BJ (cell line): Measurements from ENCODE around the gene RNF43. TPM values are rescaled to one million over a fixed set of nuclear protein-coding genes. Genes with fewer than 3 reads are reported as not detected.

ENCODE experiments used
- CTCF ChIA-PET: fragments of 350-600 bp; formaldehyde crosslinking; extraction: SDS; loops from one replicate; lab custom pipeline; 2021; ENCODE audit warnings: antibody characterized with exemption, inconsistent platforms; lab: Yijun Ruan, JAX
- POLR2A ChIA-PET: fragments of 300-600 bp; sonication (Branson Sonifier 250); formaldehyde crosslinking; extraction: SDS; loops from one replicate; lab custom pipeline; 2021; ENCODE audit warnings: antibody characterized with exemption; lab: Charles Lee
- DNase-seq: peaks from one replicate; pipeline ENCODE4 v3.0.0-alpha.2; 2011; ENCODE audit warnings: low read depth
- H3K27me3 ChIP-seq: 2 replicates; pipeline ENCODE4 v1.6.0; 2011; ENCODE audit warnings: low read length; ENCODE audit not compliant: control insufficient read depth, insufficient read depth
- H3K36me3 ChIP-seq: 2 replicates; pipeline ENCODE4 v1.5.1; 2011; ENCODE audit warnings: low read length; ENCODE audit not compliant: control insufficient read depth, insufficient read depth
- H3K4me3 ChIP-seq: 2 replicates; pipeline ENCODE4 v1.5.1; 2011; ENCODE audit warnings: low read depth, mild to moderate bottlenecking, control low read depth, low read length
- CTCF ChIP-seq: IDR thresholded peaks from 2 replicates; pipeline ENCODE4 v1.5.1; 2011; ENCODE audit warnings: low read depth, mild to moderate bottlenecking, control low read depth, inconsistent platforms, low read length, moderate library complexity; ENCODE audit not compliant: insufficient read depth
- polyA plus RNA-seq: library from polyadenylated mRNA; depleted of rRNA; stranded (reverse); fragments of >200 nt; gene quantifications from 2 replicates; pipeline ENCODE4 v1.2.3, GENCODE V29; 2011

Gene RNF43
- polyA plus RNA-seq, 1 experiment: not detected

- Histone ChIP-seq H3K27me3 (peaks cover 5% of the 10 kb centered on the region), H3K36me3 (no peaks in the 10 kb centered on the region), H3K4me3 (no peak overlapping the region)
- no peak for TF ChIP-seq CTCF
- ChIA-PET CTCF (interaction anchor here (1.3 kb wide), 1 partner anchor 33 kb away, joined by 4 read pairs; the partner anchor contains the start of gene RNF43), POLR2A (no interaction called here)
- DNase-seq: no peak
Observed at GRCh38 chr17:58384897-58385296, 32.4 kb downstream of the RNF43 start.

DNA sequence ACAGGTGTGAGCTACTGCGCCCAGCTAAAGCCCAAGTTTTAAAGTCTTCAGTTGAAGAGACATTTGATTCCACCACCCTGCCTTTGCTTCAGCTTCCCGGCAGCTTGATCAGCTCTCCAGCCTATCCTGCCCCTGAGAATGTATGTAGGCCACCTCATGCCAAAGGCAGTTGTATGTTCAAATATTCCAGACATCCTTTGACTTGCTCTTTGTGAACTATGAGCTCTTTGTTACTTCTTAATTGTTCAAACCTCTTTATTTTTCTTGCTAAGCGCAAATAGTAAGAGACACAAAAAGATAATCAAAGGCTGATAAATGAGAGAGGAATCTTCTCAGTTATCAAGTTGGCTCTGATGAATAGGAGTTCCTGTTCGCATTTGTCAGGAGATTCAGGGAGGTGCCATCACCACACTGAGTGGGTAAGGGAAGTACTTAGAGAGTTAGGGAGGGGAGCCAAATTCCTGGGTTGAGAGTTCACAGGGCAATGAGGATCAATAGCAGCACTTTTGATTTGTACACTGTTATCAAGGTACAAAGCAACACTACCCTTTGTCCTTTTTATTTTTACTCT is 33.4 kb downstream of the RNF43 start:
- DNase-seq: no peak
- H3K4me3 ChIP-seq: no peak overlapping the region
- H3K36me3 ChIP-seq: no peaks in the 10 kb centered on the region
- ChIA-PET POLR2A (no interaction called here), CTCF (interaction anchor here (1.3 kb wide), 1 partner anchor 34 kb away, joined by 4 read pairs; the partner anchor contains the start of gene RNF43)
- TF ChIP-seq CTCF: no peak
- peaks cover 5% of the 10 kb centered on the region for H3K27me3 ChIP-seq

DNA sequence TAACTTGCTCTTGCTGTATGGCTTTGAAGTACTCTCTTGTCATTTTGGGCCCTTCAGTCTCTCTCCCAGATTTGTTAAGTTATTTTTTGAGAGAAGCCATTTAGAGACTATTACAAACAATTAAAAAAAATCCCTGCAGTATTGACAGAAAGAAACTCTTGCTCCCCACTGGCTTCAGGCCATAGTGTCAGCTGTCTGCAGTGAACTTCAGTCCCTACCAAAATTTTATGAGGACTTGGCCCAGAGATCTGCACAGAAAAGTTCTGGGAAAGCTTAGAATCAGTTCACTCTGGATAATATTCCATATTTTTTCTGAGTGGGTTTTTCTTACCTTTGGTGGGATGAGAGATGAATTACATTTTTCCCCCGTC is 34.5 kb downstream of the RNF43 start:
- TF ChIP-seq CTCF: no peak
- POLR2A ChIA-PET: no interaction called here
- H3K36me3 ChIP-seq: no peaks in the 10 kb centered on the region
- no peak overlapping the region for H3K4me3 ChIP-seq
- H3K27me3 ChIP-seq: peaks cover 2% of the 10 kb centered on the region; the same call in 1 of the 2 replicates
- no peak for DNase-seq
- CTCF ChIA-PET: interaction anchor here (0.6 kb wide), 1 partner anchor 183 kb away, joined by 3 read pairs; no protein-coding TSS in a partner anchor

DNA sequence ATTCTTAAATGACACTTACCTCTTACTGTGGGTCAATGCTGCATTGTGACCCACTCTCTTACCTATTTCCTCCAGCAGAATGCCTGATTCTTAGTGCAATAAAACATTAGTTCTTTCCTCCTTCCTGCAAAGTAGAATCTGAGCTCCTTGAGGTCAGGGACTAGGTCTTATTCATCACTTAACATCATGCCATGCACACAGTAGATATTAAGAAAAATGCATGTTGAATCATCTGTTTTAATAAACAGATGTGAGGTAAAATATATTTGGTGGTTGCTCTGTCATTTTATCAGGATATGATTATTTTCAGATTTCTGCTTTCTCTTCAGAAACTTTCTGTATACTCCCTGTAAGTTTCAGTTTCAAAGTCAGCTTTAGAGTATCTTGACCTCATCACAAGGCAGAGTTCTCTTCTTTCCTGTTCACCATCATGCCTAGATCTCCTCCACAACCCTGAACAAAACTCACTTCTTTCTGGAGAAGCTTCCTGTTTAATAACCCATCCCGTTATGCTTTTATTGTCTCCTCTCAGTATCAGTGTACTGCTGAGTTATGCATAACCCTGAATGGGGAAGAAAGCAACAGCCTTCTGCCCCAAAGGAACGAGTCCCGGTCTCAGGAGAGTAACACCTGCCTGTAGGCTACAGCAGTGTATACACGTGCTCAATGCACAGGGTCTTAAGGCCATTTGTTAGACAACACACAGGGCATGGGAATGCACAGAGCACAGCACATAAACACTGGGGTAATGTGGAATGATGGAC is 35.0 kb downstream of the RNF43 start:
- ChIA-PET CTCF (no interaction called here), POLR2A (no interaction called here)

More for the DNA sequence above, 35.0 kb downstream of the RNF43 start:
- peaks cover 2% of the 10 kb centered on the region; the same call in 1 of the 2 replicates for H3K27me3 ChIP-seq
- no peak overlapping the region for H3K4me3 ChIP-seq
- TF ChIP-seq CTCF: no peak
- H3K36me3 ChIP-seq: no peaks in the 10 kb centered on the region
- no peak for DNase-seq
